Measurements from ENCODE around the gene TSSC4. TPM values are rescaled to one million over a fixed set of nuclear protein-coding genes. Genes with fewer than 3 reads are reported as not detected.

Gene TSSC4
- total RNA-seq, 4 donors from 2014 or later = 37.5 to 62.3 (median 45.1) TPM

GRCh38 chr11:2358754-2359442 is 41.7 kb upstream of the TSSC4 start:
- Histone ChIP-seq H3K27me3 (no peaks in the 10 kb centered on the region), H3K36me3 (no peaks in the 10 kb centered on the region), H3K4me3 (replicated peaks in 1 of 3) (no peak overlapping the region), H3K4me1 (peaks cover 4 to 8% of the 10 kb centered on the region in 2 donors), H3K27ac (no peak overlapping the region), H3K9me3 (no peaks in the 10 kb centered on the region)
- no peak for DNase-seq
- 93 to 94% methylated on average over 11 of the region's 11 CpGs for WGBS, 2 donors
- intact Hi-C loops (cut with DNase I) = no loop called here
- no peak for TF ChIP-seq POLR2A (IDR thresholded peaks at IDR 0.05)
- TF ChIP-seq CTCF (IDR thresholded peaks at IDR 0.05) = no peak

DNA sequence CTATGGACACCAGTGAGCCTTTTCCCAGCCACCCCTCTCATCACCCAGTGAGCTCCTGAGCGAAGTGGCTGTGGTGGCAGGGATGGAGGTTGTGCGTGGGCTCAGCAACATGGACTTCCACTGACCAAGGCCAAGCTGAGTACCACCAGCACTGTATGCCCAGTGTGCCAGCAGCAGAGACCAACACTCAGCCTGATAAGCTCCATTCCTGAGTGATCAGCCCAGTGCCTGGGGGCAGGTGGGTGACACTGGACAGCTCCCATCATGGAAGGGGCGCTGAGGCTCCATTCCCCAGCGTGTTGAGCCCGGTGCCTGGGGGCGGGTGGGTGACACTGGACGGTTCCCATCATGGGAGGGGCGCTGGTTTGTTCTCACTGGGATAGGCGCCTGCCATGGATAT is 41.0 kb upstream of the TSSC4 start:
- H3K9me3 ChIP-seq = no peaks in the 10 kb centered on the region
- no peak for DNase-seq
- H3K27me3 ChIP-seq = no peaks in the 10 kb centered on the region
- H3K27ac ChIP-seq = no peak overlapping the region
- no peak overlapping the region for H3K4me3 ChIP-seq (replicated peaks in 1 of 3)
- H3K4me1 ChIP-seq = peaks cover 4 to 8% of the 10 kb centered on the region in 2 donors
- no peak for TF ChIP-seq POLR2A (IDR thresholded peaks at IDR 0.05)
- TF ChIP-seq CTCF (IDR thresholded peaks at IDR 0.05) = no peak
- intact Hi-C loops (cut with DNase I) = no loop called here
- WGBS, 2 donors = 93 to 96% methylated on average over 3 to 9 of the region's 9 CpGs
- no peaks in the 10 kb centered on the region for H3K36me3 ChIP-seq

DNA sequence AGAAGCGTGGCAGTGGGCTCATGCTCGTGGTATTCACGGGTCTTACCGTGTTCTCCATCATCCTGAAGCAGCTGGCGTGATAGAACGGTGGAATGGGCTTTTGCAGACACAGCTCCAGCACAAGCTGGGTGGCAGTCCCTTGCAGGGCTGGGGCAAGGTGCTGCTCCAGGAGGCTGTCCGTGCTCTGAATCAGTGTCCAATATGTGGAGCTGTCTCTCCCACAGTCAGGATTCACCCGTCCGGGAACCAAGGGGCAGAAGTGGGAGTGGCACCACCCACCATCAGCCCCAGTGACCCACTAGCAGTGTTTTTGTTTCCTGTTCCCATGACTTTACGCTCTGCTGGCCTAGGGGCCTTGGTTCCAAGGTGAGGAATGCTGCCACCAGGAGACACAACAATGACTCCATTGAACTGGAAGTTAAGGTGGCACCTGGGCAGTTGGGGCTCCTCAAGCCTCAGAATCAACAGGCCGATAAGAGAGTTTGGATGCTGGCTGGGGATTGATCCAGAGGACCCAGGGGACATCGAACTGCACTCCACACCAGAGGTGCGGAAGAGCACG is 40.4 kb upstream of the TSSC4 start:
- Histone ChIP-seq H3K36me3 (no peaks in the 10 kb centered on the region), H3K27me3 (no peaks in the 10 kb centered on the region), H3K27ac (no peak overlapping the region), H3K4me3 (replicated peaks in 1 of 3) (no peak overlapping the region), H3K9me3 (no peaks in the 10 kb centered on the region), H3K4me1 (peaks cover 4 to 8% of the 10 kb centered on the region in 2 donors)
- TF ChIP-seq CTCF (IDR thresholded peaks at IDR 0.05) (no peak), POLR2A (IDR thresholded peaks at IDR 0.05) (no peak)
- intact Hi-C loops (cut with DNase I) = no loop called here
- WGBS, 2 donors = 73 to 82% methylated on average over 11 to 14 of the region's 14 CpGs
- peak; percentile 34 to 44 for DNase-seq

DNA sequence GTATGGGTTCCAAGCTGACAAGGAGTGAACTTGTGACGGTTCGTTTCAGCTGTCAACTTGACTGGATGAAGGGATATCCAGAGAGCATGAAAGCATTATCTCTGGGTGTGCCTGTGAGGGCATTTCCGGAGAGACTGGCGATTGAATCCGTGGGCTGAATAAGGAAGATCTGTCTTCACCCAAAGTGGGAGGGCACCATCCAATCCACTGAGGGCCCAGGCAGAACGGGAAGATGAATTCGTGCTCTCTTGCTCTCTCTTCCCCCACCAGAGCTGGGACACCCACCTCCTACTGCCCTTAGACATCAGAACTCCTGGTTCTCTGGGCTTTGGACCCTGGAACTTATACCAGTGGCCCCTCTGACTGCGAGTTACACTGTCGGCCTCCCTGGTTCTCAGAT is 39.0 kb upstream of the TSSC4 start:
- Histone ChIP-seq H3K9me3 (no peaks in the 10 kb centered on the region), H3K27me3 (no peaks in the 10 kb centered on the region), H3K4me1 (peaks cover 9 to 17% of the 10 kb centered on the region in 2 donors), H3K4me3 (replicated peaks in 1 of 3) (no peak overlapping the region), H3K36me3 (no peaks in the 10 kb centered on the region), H3K27ac (no peak overlapping the region)
- TF ChIP-seq CTCF (IDR thresholded peaks at IDR 0.05) (no peak), POLR2A (IDR thresholded peaks at IDR 0.05) (no peak)
- intact Hi-C loops (cut with DNase I) = no loop called here
- no peak for DNase-seq
- WGBS, 2 donors = 74 to 79% methylated on average over 9 of the region's 9 CpGs

DNA sequence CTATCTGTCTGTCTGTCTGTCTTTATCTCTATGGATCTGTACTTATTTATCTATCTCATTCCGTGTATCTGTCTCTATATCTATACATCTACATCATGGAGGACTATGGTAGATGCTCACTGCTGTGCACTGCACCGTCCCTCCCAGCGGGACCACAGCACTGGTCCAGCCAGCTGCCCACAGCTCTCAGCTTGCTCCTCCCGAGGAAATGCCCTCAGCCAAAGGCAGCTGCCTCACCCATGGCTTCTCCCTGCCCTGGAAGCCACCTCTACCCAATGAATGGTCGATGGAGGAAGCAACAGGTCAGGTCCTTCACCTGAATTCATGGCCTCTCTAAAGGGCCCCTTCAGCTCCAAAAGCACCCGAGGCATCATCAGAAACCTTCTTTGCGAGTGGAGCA is 38.1 kb upstream of the TSSC4 start:
- H3K36me3 ChIP-seq = no peaks in the 10 kb centered on the region
- 85 to 86% methylated on average over 7 of the region's 7 CpGs for WGBS, 2 donors
- H3K27ac ChIP-seq = no peak overlapping the region
- no peak for DNase-seq
- no peaks in the 10 kb centered on the region for H3K9me3 ChIP-seq
- intact Hi-C loops (cut with DNase I) = no loop called here
- H3K4me1 ChIP-seq = peaks cover 9 to 19% of the 10 kb centered on the region in 2 donors
- TF ChIP-seq CTCF (IDR thresholded peaks at IDR 0.05) (no peak), POLR2A (IDR thresholded peaks at IDR 0.05) (no peak)
- H3K27me3 ChIP-seq = no peaks in the 10 kb centered on the region
- no peak overlapping the region for H3K4me3 ChIP-seq (replicated peaks in 1 of 3)
